K562 (cell line): ENCODE results near the gene AFDN. TPM values are rescaled to one million over a fixed set of nuclear protein-coding genes. Genes with fewer than 3 reads are reported as not detected.
A peak's percentile ranks its signal among the peaks of the same experiment; 100 is the strongest.

Source experiments
- ARID3A ChIP-seq: IDR thresholded peaks from 2 replicates; pipeline ENCODE4 v1.6.1; 2012; ENCODE audit warnings: low read depth, low read length, improper control_type of control experiment, borderline replicate concordance
- ETV1 ChIP-seq: fragments of 450-650 bp; conservative IDR thresholded peaks from 2 replicates; pipeline ENCODE4 v1.6.1; 2016; ENCODE audit warnings: missing genetic modification characterization, control low read depth, low read depth, missing compliant biosample characterization
- GMEB1 ChIP-seq: fragments of 250-450 bp; sonication (Bioruptor Pico); IDR thresholded peaks from 2 replicates; pipeline ENCODE4 v1.4.0; 2020; ENCODE audit warnings: mild to moderate bottlenecking
- JUNB ChIP-seq: fragments of 450-650 bp; formaldehyde crosslinking; conservative IDR thresholded peaks from 2 replicates; pipeline ENCODE4 v1.4.0; 2020; ENCODE audit warnings: mild to moderate bottlenecking
- L3MBTL2 ChIP-seq: fragments of 450-650 bp; IDR thresholded peaks from 2 replicates; pipeline ENCODE4 v1.6.1; 2016; ENCODE audit warnings: mild to moderate bottlenecking, moderate library complexity
- MEIS2 ChIP-seq: fragments of 450-650 bp; IDR thresholded peaks from 2 replicates; pipeline ENCODE4 v1.6.1; 2014; ENCODE audit warnings: mild to moderate bottlenecking; ENCODE audit not compliant: partially characterized antibody
- PBX2 ChIP-seq, 2 experiments: IDR thresholded peaks in 1 of 2; conservative IDR thresholded peaks in 1 of 2; 2 replicates each; pipeline ENCODE4 v1.6.1; 2016; ENCODE audit warnings: low read depth in 2 of 2, mild to moderate bottlenecking in 1 of 2, missing compliant biosample characterization in 1 of 2, missing genetic modification characterization in 1 of 2, moderate library complexity in 1 of 2
- PKNOX1 ChIP-seq: fragments of 450-650 bp; IDR thresholded peaks from 2 replicates; pipeline ENCODE4 v1.6.1; 2016
- REST ChIP-seq, 2 experiments: fragments of 450-650 bp; formaldehyde crosslinking in 1 of 2; IDR thresholded peaks; 2 replicates each; pipeline versions ENCODE4 v1.4.0 to v1.6.1; 2014 to 2020; ENCODE audit warnings: mild to moderate bottlenecking in 2 of 2, borderline replicate concordance in 1 of 2, low read depth in 1 of 2
- ZNF263 ChIP-seq: sonication (generic); formaldehyde crosslinking; IDR thresholded peaks from 2 replicates; pipeline ENCODE4 v1.8.0; 2022; ENCODE audit warnings: mild to moderate bottlenecking, missing genetic modification reagents, borderline replicate concordance
- polyA plus RNA-seq, 8 experiments: library from polyadenylated mRNA; depleted of rRNA in 4 of 8; stranded (reverse) in 5 of 8; unstranded in 3 of 8; fragments of >200 nt; fragmentation: Nextera tagmentation in 2 of 8; fragmentation: Illumina TruSeq in 1 of 8; extraction: Ambion mirVana in 2 of 8; extraction: Trizol in 1 of 8; gene quantifications; 2 replicates each; pipeline versions ENCODE4 v1.2.1 to v1.2.3, GENCODE V29; 2011 to 2014; ENCODE audit warnings: inconsistent platforms in 1 of 8, missing spikeins in 1 of 8
- total RNA-seq, 7 experiments: library from RNA; depleted of rRNA in 6 of 7; stranded (reverse); fragments of >200 nt in 6 of 7; fragmentation: Illumina TruSeq in 2 of 7; extraction: Trizol in 2 of 7; gene quantifications; 2 replicates each; pipeline versions ENCODE4 v1.2.1 to v1.2.3, GENCODE V29; 2011 to 2021; ENCODE audit warnings: low replicate concordance in 1 of 7

Gene AFDN
- total and polyA plus RNA-seq, 9 of the 15 experiments (the other 6 are each of a cell fraction or from before 2014, with no cell fraction given): 7.2 to 129 (median 105) TPM

GRCh38 chr6:167840526-167841179 is 13.9 kb downstream of the AFDN start (continued):
- no peak for TF ChIP-seq PBX2 (CRISPR knock-in tag; IDR thresholded peaks at IDR 0.05; ENCODE audit: low read depth)
- TF ChIP-seq PBX2 (tag; conservative IDR thresholded peaks at IDR 0.05; ENCODE audit: low read depth): 0 out of 2 replicates have a peak, but pooled peaks have one; percentile 39
- no peak for TF ChIP-seq JUNB (CRISPR knock-in tag)
- TF ChIP-seq PKNOX1: peak; percentile 72
- peak; percentile 13; the same call in 1 of the 2 replicates for TF ChIP-seq REST (IDR thresholded peaks at IDR 0.05; ENCODE audit: borderline replicate concordance)
- TF ChIP-seq REST (CRISPR knock-in tag; IDR thresholded peaks at IDR 0.05; ENCODE audit: low read depth): no peak
- no peak; the same call in 1 of the 2 replicates for TF ChIP-seq L3MBTL2
- TF ChIP-seq ARID3A: peak; percentile 22; the same call in 1 of the 2 replicates
- no peak for TF ChIP-seq ETV1
- no peak for TF ChIP-seq GMEB1
- TF ChIP-seq ZNF263 (CRISPR knock-in tag): no peak
- TF ChIP-seq MEIS2: peak; percentile 57
